H1 (cell line): ENCODE measurements around the gene ASB7. TPM values are rescaled to one million over a fixed set of nuclear protein-coding genes. Genes with fewer than 3 reads are reported as not detected.

Experiments
- CTCF ChIA-PET: fragments of 300-600 bp; sonication (Branson Sonifier 250); formaldehyde crosslinking; loops from one replicate; lab custom pipeline; 2021; ENCODE audit not compliant: partially characterized antibody; lab: Charles Lee
- POLR2A ChIA-PET: fragments of 300-600 bp; sonication (Branson Sonifier 250); formaldehyde crosslinking; loops from one replicate; lab custom pipeline; 2021; ENCODE audit warnings: inconsistent platforms; ENCODE audit not compliant: partially characterized antibody; lab: Charles Lee
- DNase-seq, 2 experiments: peaks; one replicate each; pipeline versions ENCODE4 v3.0.0 to v3.0.0-alpha.2; 2010 to 2022; ENCODE audit warnings: low spot score in 2 of 2, low read depth in 1 of 2, mixed read lengths in 1 of 2
- FAIRE-seq: peaks from 2 replicates; lab custom pipeline; 2011; peaks lifted over from hg19 to GRCh38; lab: Jason Lieb, UNC
- H2AFZ ChIP-seq: 2 replicates; pipeline ENCODE4 v1.8.1; 2012; ENCODE audit warnings: low read length, inconsistent platforms
- H2AK5ac ChIP-seq: 2 replicates; pipeline ENCODE4 v1.6.1; 2013; ENCODE audit warnings: low read depth, low read length
- H2BK120ac ChIP-seq: replicated peaks from 2 replicates; pipeline ENCODE3; 2013; ENCODE audit warnings: low read depth, low read length, inconsistent platforms
- H2BK12ac ChIP-seq: 2 replicates; pipeline ENCODE4 v1.6.1; 2013; ENCODE audit warnings: low read depth, low read length
- H2BK15ac ChIP-seq: 2 replicates; pipeline ENCODE4 v1.6.1; 2013; ENCODE audit warnings: low read length
- H2BK20ac ChIP-seq: 2 replicates; pipeline ENCODE4 v1.6.1; 2013; ENCODE audit warnings: low read length
- H2BK5ac ChIP-seq: 2 replicates; pipeline ENCODE4 v1.6.1; 2013; ENCODE audit warnings: low read depth, low read length
- H3K14ac ChIP-seq: 2 replicates; pipeline ENCODE4 v1.6.1; 2013; ENCODE audit warnings: inconsistent platforms; ENCODE audit not compliant: insufficient read length
- H3K18ac ChIP-seq: 2 replicates; pipeline ENCODE4 v1.6.1; 2013; ENCODE audit warnings: low read length; ENCODE audit errors: extremely low read depth
- H3K23ac ChIP-seq: 2 replicates; pipeline ENCODE4 v1.6.1; 2013; ENCODE audit warnings: inconsistent platforms; ENCODE audit not compliant: insufficient read length
- H3K23me2 ChIP-seq: 2 replicates; pipeline ENCODE4 v1.6.1; 2013; ENCODE audit warnings: low read depth, low read length
- H3K27ac ChIP-seq: 2 replicates; pipeline ENCODE4 v1.6.1; 2011; ENCODE audit warnings: low read depth, low read length, inconsistent platforms
- H3K27me3 ChIP-seq, 4 experiments: replicated peaks in 1 of 4; 1 replicate in 1 of 4; 2 replicates in 3 of 4; pipeline versions ENCODE4 v1.6.1 to v1.8.1; 2011 to 2013; ENCODE audit warnings: low read length in 3 of 4, mild to moderate bottlenecking in 3 of 4, inconsistent platforms in 2 of 4, mixed read lengths in 2 of 4, moderate library complexity in 1 of 4; ENCODE audit not compliant: control insufficient read depth in 3 of 4, insufficient read depth in 3 of 4; ENCODE audit errors: extremely low read depth in 1 of 4
- H3K36me3 ChIP-seq, 4 experiments: 2 replicates each; pipeline versions ENCODE4 v1.6.1 to v1.8.1; 2011 to 2013; ENCODE audit warnings: mild to moderate bottlenecking in 4 of 4, low read length in 3 of 4, moderate library complexity in 2 of 4, control low read depth in 1 of 4, inconsistent platforms in 1 of 4; ENCODE audit not compliant: insufficient read depth in 4 of 4, control insufficient read depth in 2 of 4
- H3K4ac ChIP-seq: replicated peaks from 2 replicates; pipeline ENCODE3; 2013; ENCODE audit warnings: low read length, low read depth, mixed read lengths, inconsistent platforms; ENCODE audit not compliant: insufficient read length
- H3K4me1 ChIP-seq, 4 experiments: replicated peaks in 1 of 4; 1 replicate in 1 of 4; 2 replicates in 3 of 4; pipeline versions ENCODE4 v1.6.1 to v1.8.1; 2011 to 2013; ENCODE audit warnings: low read length in 3 of 4, inconsistent platforms in 2 of 4, mixed read lengths in 1 of 4; ENCODE audit not compliant: insufficient read depth in 4 of 4, control insufficient read depth in 3 of 4
- H3K4me2 ChIP-seq, 2 experiments: 2 replicates each; pipeline versions ENCODE4 v1.6.1 to v1.8.1; 2011 to 2013; ENCODE audit warnings: low read depth in 2 of 2, low read length in 2 of 2, control low read depth in 1 of 2, inconsistent platforms in 1 of 2, mild to moderate bottlenecking in 1 of 2; ENCODE audit not compliant: insufficient read depth in 1 of 2
- H3K4me3 ChIP-seq, 4 experiments: fragments of 200-600, 300-600 bp in 1 of 4; sonication (generic), shearing (Covaris generic), sonication (Bioruptor Twin) in 1 of 4; 2 replicates each; pipeline versions ENCODE4 v1.5.1 to v1.8.1; 2011 to 2016; ENCODE audit warnings: low read length in 4 of 4, low read depth in 3 of 4, control low read depth in 2 of 4, inconsistent platforms in 2 of 4, mild to moderate bottlenecking in 2 of 4, mixed read lengths in 1 of 4, moderate library complexity in 1 of 4; ENCODE audit not compliant: insufficient read depth in 2 of 4; ENCODE audit errors: extremely low read depth in 1 of 4
- H3K56ac ChIP-seq: replicated peaks from 2 replicates; pipeline ENCODE3; 2013; ENCODE audit warnings: low read depth, mild to moderate bottlenecking, mixed read lengths, low read length, inconsistent platforms; ENCODE audit not compliant: insufficient read length
- H3K79me1 ChIP-seq: 2 replicates; pipeline ENCODE4 v1.6.1; 2013; ENCODE audit warnings: low read depth, low read length, control low read depth
- H3K79me2 ChIP-seq, 2 experiments: 2 replicates each; pipeline versions ENCODE4 v1.6.1 to v1.8.1; 2012 to 2013; ENCODE audit warnings: low read length in 2 of 2, mild to moderate bottlenecking in 2 of 2, inconsistent platforms in 1 of 2; ENCODE audit not compliant: insufficient read depth in 2 of 2, control insufficient read depth in 1 of 2
- H3K9ac ChIP-seq, 4 experiments: replicated peaks in 1 of 4; 1 replicate in 1 of 4; 2 replicates in 3 of 4; pipeline versions ENCODE4 v1.6.1 to v1.8.1; 2011 to 2013; ENCODE audit warnings: low read depth in 3 of 4, low read length in 3 of 4, control low read depth in 2 of 4, mild to moderate bottlenecking in 2 of 4, moderate library complexity in 2 of 4, inconsistent platforms in 1 of 4; ENCODE audit errors: extremely low read depth in 1 of 4
- H3K9me3 ChIP-seq, 2 experiments: 2 replicates each; pipeline versions ENCODE4 v1.6.1 to v1.8.1; 2012 to 2013; ENCODE audit warnings: mild to moderate bottlenecking in 2 of 2, moderate library complexity in 2 of 2, control low read depth in 1 of 2, inconsistent platforms in 1 of 2, low read depth in 1 of 2, low read length in 1 of 2, mixed read lengths in 1 of 2; ENCODE audit not compliant: insufficient read depth in 2 of 2
- H4K20me1 ChIP-seq, 2 experiments: replicated peaks in 1 of 2; 2 replicates each; pipeline versions ENCODE3 to v1.8.1; 2011 to 2013; ENCODE audit warnings: inconsistent platforms in 2 of 2, low read length in 2 of 2, mild to moderate bottlenecking in 1 of 2; ENCODE audit not compliant: insufficient read depth in 2 of 2, control insufficient read depth in 1 of 2
- H4K5ac ChIP-seq: 2 replicates; pipeline ENCODE4 v1.6.1; 2013; ENCODE audit warnings: low read length, low read depth, mixed read lengths, inconsistent platforms; ENCODE audit not compliant: insufficient read length
- H4K8ac ChIP-seq: 2 replicates; pipeline ENCODE4 v1.8.0; 2013; ENCODE audit warnings: mild to moderate bottlenecking, moderate library complexity, low read length, inconsistent platforms; ENCODE audit not compliant: insufficient read depth; ENCODE audit errors: extremely low read depth
- H4K91ac ChIP-seq: replicated peaks from 2 replicates; pipeline ENCODE3; 2013; ENCODE audit warnings: low read length, mixed read lengths, inconsistent platforms; ENCODE audit not compliant: insufficient read length
- CBX5 ChIP-seq: fragments of 300-800, 300-1000 bp; sonication (generic); IDR thresholded peaks from 2 replicates; pipeline ENCODE4 v1.7.1; 2016; ENCODE audit warnings: antibody characterized with exemption, low read length, low read depth
- CHD1 ChIP-seq: IDR thresholded peaks from 2 replicates; pipeline ENCODE4 v1.6.1; 2012; ENCODE audit warnings: low read depth, low read length, improper control_type of control experiment
- CHD2 ChIP-seq: IDR thresholded peaks from 2 replicates; pipeline ENCODE4 v1.6.1; 2012; ENCODE audit warnings: low read length, improper control_type of control experiment
- CREB1 ChIP-seq: IDR thresholded peaks from 2 replicates; pipeline ENCODE4 v1.6.1; 2012; ENCODE audit warnings: inconsistent platforms
- EGR1 ChIP-seq: IDR thresholded peaks from 2 replicates; pipeline ENCODE4 v1.6.1; 2011; ENCODE audit warnings: low read depth, low read length, borderline replicate concordance
- GABPA ChIP-seq: IDR thresholded peaks from 2 replicates; pipeline ENCODE4 v1.6.1; 2011; ENCODE audit warnings: mild to moderate bottlenecking, low read length, moderate library complexity, borderline replicate concordance; ENCODE audit not compliant: insufficient read depth
- JUN ChIP-seq: IDR thresholded peaks from 2 replicates; pipeline ENCODE4 v1.6.1; 2011; ENCODE audit warnings: low read depth, mild to moderate bottlenecking, improper control_type of control experiment, low read length
- KDM5A ChIP-seq: fragments of 200-600 bp; IDR thresholded peaks from 2 replicates; pipeline ENCODE4 v1.7.1; 2012; ENCODE audit warnings: mild to moderate bottlenecking, low read length, inconsistent platforms, mixed read lengths
- MAX ChIP-seq: IDR thresholded peaks from 2 replicates; pipeline ENCODE4 v1.6.1; 2012; ENCODE audit warnings: inconsistent platforms
- POU5F1 ChIP-seq: IDR thresholded peaks from 2 replicates; pipeline ENCODE4 v1.6.1; 2011; ENCODE audit warnings: low read depth, mild to moderate bottlenecking, low read length, moderate library complexity
- RXRA ChIP-seq: IDR thresholded peaks from 2 replicates; pipeline ENCODE4 v1.6.1; 2011; ENCODE audit warnings: low read depth, mild to moderate bottlenecking, low read length, moderate library complexity; ENCODE audit not compliant: insufficient read depth
- YY1 ChIP-seq: IDR thresholded peaks from 2 replicates; pipeline ENCODE4 v1.6.1; 2011; ENCODE audit warnings: low read depth, mild to moderate bottlenecking, low read length
- WGBS, 2 experiments: shearing (Covaris generic) in 1 of 2; methylation state at CpG; one replicate each; pipeline versions ENCODE4 v1.1.6 to v1.1.7; 2013 to 2015; ENCODE audit warnings: low lambda C conversion rate in 2 of 2, mixed read lengths in 2 of 2, inconsistent platforms in 1 of 2, low coverage in 1 of 2, missing lambda C conversion rate in 1 of 2; ENCODE audit not compliant: insufficient replicate concordance in 2 of 2, insufficient coverage in 1 of 2, insufficient read length in 1 of 2; ENCODE audit errors: extremely low coverage in 1 of 2, missing lambda C conversion rate in 1 of 2; 5-methylcytosine and 5-hydroxymethylcytosine counted together
- polyA plus RNA-seq, 7 experiments: library from polyadenylated mRNA; depleted of rRNA in 3 of 7; stranded (reverse) in 5 of 7; unstranded in 2 of 7; fragments of >200 nt in 5 of 7; fragments of 200-250 nt in 2 of 7; gene quantifications; 1 replicate in 5 of 7; 2 replicates in 1 of 7; 4 replicates in 1 of 7; pipeline versions ENCODE4 v1.2.1 to v1.2.3, GENCODE V29; 2011 to 2013; ENCODE audit warnings: missing spikeins in 2 of 7, mixed read lengths in 2 of 7
- total RNA-seq: library from RNA; stranded (reverse); fragmentation: NEBNext Ultra II Directional; extraction: Animal tissue kit (Norgen Biotek cat#: 25700); gene quantifications from 2 replicates; pipeline ENCODE4 v1.2.1, GENCODE V29; 2021
- TF ChIP-seq, protein P1 (sequence below): IDR thresholded peaks from 2 replicates; pipeline ENCODE4 v1.6.1; 2012; ENCODE audit warnings: low read length, inconsistent platforms

ASB7 gene
- total and polyA plus RNA-seq, 2 of the 8 experiments (the other 6 are each of a cell fraction or from before 2014, with no cell fraction given), result 5.2 to 12.8 TPM

GRCh38 chr15:100553468-100553867 lies 48.9 kb upstream of the ASB7 start:
- ChIA-PET POLR2A (no interaction called here), CTCF (interaction anchor here (0.5 kb wide), 1 partner anchor 553 kb away, joined by 3 read pairs; no protein-coding TSS in a partner anchor)
- Histone ChIP-seq H4K91ac (no peak overlapping the region), H3K14ac (no peak overlapping the region), H2BK120ac (no peak overlapping the region), H3K23ac (no peak overlapping the region), H3K23me2 (no peaks in the 10 kb centered on the region), H2BK20ac (no peak overlapping the region), H3K9me3 (peaks cover 9 to 51% of the 10 kb centered on the region in 2 experiments; a peak in 3 of 4 replicates), H3K27me3 (no peaks in the 10 kb centered on the region), H2BK15ac (no peak overlapping the region), H2AFZ (no peak overlapping the region), H2BK12ac (no peak overlapping the region), H3K36me3 (no peaks in the 10 kb centered on the region), H4K5ac (no peak overlapping the region), H2AK5ac (no peak overlapping the region), H3K79me1 (no peaks in the 10 kb centered on the region), H3K9ac (no peak overlapping the region), H4K8ac (no peak overlapping the region), H3K4me1 (no peaks in the 10 kb centered on the region), H4K20me1 (no peaks in the 10 kb centered on the region), H2BK5ac (no peak overlapping the region), H3K4me2 (no peak overlapping the region), H3K18ac (no peak overlapping the region), H3K4ac (no peak overlapping the region), H3K27ac (no peak overlapping the region), H3K56ac (no peak overlapping the region), H3K4me3 (no peak overlapping the region), H3K79me2 (no peaks in the 10 kb centered on the region)
- no peak for FAIRE-seq
- TF ChIP-seq KDM5A (no peak), YY1 (no peak), POU5F1 (no peak), EGR1 (no peak), CHD1 (no peak), MAX (no peak), GABPA (no peak), JUN (no peak), CBX5 (no peak), RXRA (no peak), CHD2 (no peak), CREB1 (no peak)
- TF ChIP-seq, protein P1, sequence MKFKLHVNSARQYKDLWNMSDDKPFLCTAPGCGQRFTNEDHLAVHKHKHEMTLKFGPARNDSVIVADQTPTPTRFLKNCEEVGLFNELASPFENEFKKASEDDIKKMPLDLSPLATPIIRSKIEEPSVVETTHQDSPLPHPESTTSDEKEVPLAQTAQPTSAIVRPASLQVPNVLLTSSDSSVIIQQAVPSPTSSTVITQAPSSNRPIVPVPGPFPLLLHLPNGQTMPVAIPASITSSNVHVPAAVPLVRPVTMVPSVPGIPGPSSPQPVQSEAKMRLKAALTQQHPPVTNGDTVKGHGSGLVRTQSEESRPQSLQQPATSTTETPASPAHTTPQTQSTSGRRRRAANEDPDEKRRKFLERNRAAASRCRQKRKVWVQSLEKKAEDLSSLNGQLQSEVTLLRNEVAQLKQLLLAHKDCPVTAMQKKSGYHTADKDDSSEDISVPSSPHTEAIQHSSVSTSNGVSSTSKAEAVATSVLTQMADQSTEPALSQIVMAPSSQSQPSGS, result no peak
- no peak for DNase-seq
- WGBS, 2 experiments, result 98% methylated on average over 16 of the region's 16 CpGs; no CpG with 5 or more reads in 1 of the 2 experiments
